ENCODE results near the gene NQO2. TPM values are rescaled to one million over a fixed set of nuclear protein-coding genes. Genes with fewer than 3 reads are reported as not detected.

NQO2 gene
- total RNA-seq, 1 experiment from 2014 or later = 105 TPM

DNA sequence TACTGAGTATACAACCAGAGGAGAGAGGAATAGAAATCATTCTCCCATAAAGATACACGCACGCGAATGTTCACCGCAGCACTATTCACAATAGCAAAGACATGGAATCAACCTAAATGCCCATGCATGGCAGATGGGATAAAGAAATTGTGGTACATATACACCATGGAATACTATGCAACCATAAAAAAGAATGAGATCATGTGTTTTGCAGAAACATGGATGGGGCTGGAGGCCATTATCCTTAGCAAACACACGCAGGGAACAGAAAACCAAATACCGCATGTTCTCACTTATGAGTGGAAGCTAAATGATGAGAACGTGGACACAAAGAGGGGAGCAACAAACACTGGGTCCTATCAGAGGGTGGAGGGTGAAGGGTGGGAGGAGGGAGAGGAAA is 31.8 kb upstream of the NQO2 start:
- Histone ChIP-seq H3K18ac (ENCODE audit: insufficient read length, low read depth, low read length) (no peak overlapping the region), H4K91ac (ENCODE audit: insufficient read length, low read depth, low read length) (no peak overlapping the region), H3K79me2 (ENCODE audit: insufficient read depth, low read length) (no peaks in the 10 kb centered on the region), H4K8ac (replicated peaks; ENCODE audit: insufficient read length, low read depth, low read length) (no peak overlapping the region), H3K27me3 (ENCODE audit: insufficient read depth, low read length) (no peaks in the 10 kb centered on the region), H3K4me1 (ENCODE audit: insufficient read depth, low read length) (peaks cover 3% of the 10 kb centered on the region; the same call in 1 of the 2 replicates), H2BK12ac (ENCODE audit: insufficient read length, low read depth, low read length) (no peak overlapping the region), H2BK5ac (ENCODE audit: insufficient read length, low read length) (no peak overlapping the region), H3K23ac (ENCODE audit: insufficient read length, low read depth, low read length) (no peak overlapping the region), H3K4ac (ENCODE audit: low read depth, low read length) (no peak overlapping the region), H2BK20ac (ENCODE audit: low read depth, low read length, poor library complexity, severe bottlenecking) (no peak overlapping the region), H3K27ac (ENCODE audit: insufficient read length, low read depth, low read length) (no peak overlapping the region), H3K9ac (ENCODE audit: extremely low read depth, insufficient read length, low read length) (no peak overlapping the region), H3T11ph (ENCODE audit: low read length) (no peak overlapping the region), H3K4me2 (ENCODE audit: insufficient read depth, insufficient read length, low read length) (no peak overlapping the region), H2AFZ (ENCODE audit: low read length) (no peak overlapping the region), H2BK120ac (ENCODE audit: low read depth, low read length, poor library complexity, severe bottlenecking) (no peak overlapping the region), H4K5ac (ENCODE audit: insufficient read length, low read depth, low read length) (no peak overlapping the region), H3K23me2 (ENCODE audit: insufficient read length, low read depth, low read length, poor library complexity, severe bottlenecking) (peaks cover 6% of the 10 kb centered on the region), H2BK15ac (ENCODE audit: low read depth, low read length) (no peak overlapping the region), H3K56ac (ENCODE audit: insufficient read length, low read depth, low read length) (no peak overlapping the region), H2AK5ac (ENCODE audit: insufficient read length, low read length) (no peak overlapping the region), H3K79me1 (ENCODE audit: insufficient read depth, low read depth, low read length, poor library complexity, severe bottlenecking) (no peaks in the 10 kb centered on the region), H3K9me3 (ENCODE audit: control insufficient read depth, low read depth, low read length) (no peaks in the 10 kb centered on the region), H3K14ac (ENCODE audit: insufficient read depth, low read length) (no peak overlapping the region), H4K20me1 (ENCODE audit: control insufficient read depth, insufficient read depth, insufficient read length) (no peaks in the 10 kb centered on the region)
- DNase-seq = no peak
- H3K27ac Mint-ChIP-seq = peak overlapping the region in 1 of 3 experiments; percentile 11; a peak in 1 of 7 replicates
- H3K9me3 Mint-ChIP-seq = peaks cover 0 to 4% of the 10 kb centered on the region in 2 experiments; a peak in 2 of 5 replicates
- no peaks in the 10 kb centered on the region; a peak in 2 of 7 replicates for H3K36me3 Mint-ChIP-seq (ENCODE audit: insufficient read depth in 1 of 3, low read depth in 3 of 3)
- H3K4me1 Mint-ChIP-seq = peaks cover 28 to 32% of the 10 kb centered on the region in 2 experiments
- H3K4me3 Mint-ChIP-seq = no peak overlapping the region
- peaks cover 9% of the 10 kb centered on the region; the same call in 1 of the 2 replicates for H3K27me3 Mint-ChIP-seq (ENCODE audit: low read depth)
- TF ChIP-seq, protein P1, sequence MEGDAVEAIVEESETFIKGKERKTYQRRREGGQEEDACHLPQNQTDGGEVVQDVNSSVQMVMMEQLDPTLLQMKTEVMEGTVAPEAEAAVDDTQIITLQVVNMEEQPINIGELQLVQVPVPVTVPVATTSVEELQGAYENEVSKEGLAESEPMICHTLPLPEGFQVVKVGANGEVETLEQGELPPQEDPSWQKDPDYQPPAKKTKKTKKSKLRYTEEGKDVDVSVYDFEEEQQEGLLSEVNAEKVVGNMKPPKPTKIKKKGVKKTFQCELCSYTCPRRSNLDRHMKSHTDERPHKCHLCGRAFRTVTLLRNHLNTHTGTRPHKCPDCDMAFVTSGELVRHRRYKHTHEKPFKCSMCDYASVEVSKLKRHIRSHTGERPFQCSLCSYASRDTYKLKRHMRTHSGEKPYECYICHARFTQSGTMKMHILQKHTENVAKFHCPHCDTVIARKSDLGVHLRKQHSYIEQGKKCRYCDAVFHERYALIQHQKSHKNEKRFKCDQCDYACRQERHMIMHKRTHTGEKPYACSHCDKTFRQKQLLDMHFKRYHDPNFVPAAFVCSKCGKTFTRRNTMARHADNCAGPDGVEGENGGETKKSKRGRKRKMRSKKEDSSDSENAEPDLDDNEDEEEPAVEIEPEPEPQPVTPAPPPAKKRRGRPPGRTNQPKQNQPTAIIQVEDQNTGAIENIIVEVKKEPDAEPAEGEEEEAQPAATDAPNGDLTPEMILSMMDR (conservative IDR thresholded peaks at IDR 0.05) = no peak
- no CpG with 5 or more reads among the region's 7 CpGs for WGBS (ENCODE audit: extremely low coverage, insufficient read length, low lambda C conversion rate)

All from H9 (cell line).